WTC11 (cell line): ENCODE data around the gene FOXJ3. TPM values are rescaled to one million over a fixed set of nuclear protein-coding genes. Genes with fewer than 3 reads are reported as not detected.

Source experiments
- ATAC-seq: fragments of 200-7000 bp; cut with Tn5 transposase; 2 replicates; pipeline ENCODE4 v1.10.0; 2021; ENCODE audit warnings: mild to moderate bottlenecking, moderate library complexity
- CTCF ChIA-PET: fragments of 300-600 bp; sonication (Branson Sonifier 250); formaldehyde crosslinking; loops from one replicate; lab custom pipeline; 2021; ENCODE audit warnings: antibody characterized with exemption; lab: Charles Lee
- POLR2A ChIA-PET: fragments of 350-600 bp; sonication (Branson Sonifier 250); formaldehyde crosslinking; loops from one replicate; lab custom pipeline; 2021; ENCODE audit warnings: antibody characterized with exemption; lab: Charles Lee
- DNase-seq: peaks from one replicate; pipeline ENCODE4 v3.0.0; 2021; ENCODE audit warnings: low spot score
- H3K27ac Mint-ChIP-seq: 2 replicates; pipeline ENCODE4 v1.8.0; 2021; ENCODE audit warnings: mixed read lengths
- H3K27me3 Mint-ChIP-seq: 2 replicates; pipeline ENCODE4 v1.8.0; 2021; ENCODE audit warnings: low read depth, mild to moderate bottlenecking, moderate library complexity, mixed read lengths
- H3K36me3 Mint-ChIP-seq: 2 replicates; pipeline ENCODE4 v1.8.0; 2021; ENCODE audit warnings: mixed read lengths
- H3K4me1 Mint-ChIP-seq: 2 replicates; pipeline ENCODE4 v1.8.0; 2022; ENCODE audit warnings: mixed read lengths
- H3K4me3 Mint-ChIP-seq: 2 replicates; pipeline ENCODE4 v1.8.0; 2021; ENCODE audit warnings: mild to moderate bottlenecking, moderate library complexity, mixed read lengths
- H3K9me3 Mint-ChIP-seq: 2 replicates; pipeline ENCODE4 v1.8.0; 2021; ENCODE audit warnings: mixed read lengths
- AR ChIP-seq: fragments of 250-450 bp; sonication (Bioruptor Pico); IDR thresholded peaks from 2 replicates; pipeline ENCODE4 v1.9.0; 2021; ENCODE audit warnings: mild to moderate bottlenecking
- EMX1 ChIP-seq: fragments of 250-450 bp; sonication (Bioruptor Pico); IDR thresholded peaks from 2 replicates; pipeline ENCODE4 v1.8.0; 2021; ENCODE audit warnings: mild to moderate bottlenecking
- ESRRA ChIP-seq: sonication (generic); formaldehyde crosslinking; IDR thresholded peaks from 2 replicates; pipeline ENCODE4 v1.8.1; 2022; ENCODE audit warnings: mild to moderate bottlenecking, missing genetic modification reagents, borderline replicate concordance
- ETV6 ChIP-seq: sonication (generic); formaldehyde crosslinking; IDR thresholded peaks from 2 replicates; pipeline ENCODE4 v1.8.1; 2022; ENCODE audit warnings: mild to moderate bottlenecking, missing genetic modification reagents
- PRRX2 ChIP-seq: fragments of 250-450 bp; sonication (Bioruptor Pico); IDR thresholded peaks from 2 replicates; pipeline ENCODE4 v1.8.0; 2021; ENCODE audit warnings: mild to moderate bottlenecking
- RORB ChIP-seq: fragments of 250-450 bp; sonication (Bioruptor Pico); IDR thresholded peaks from 2 replicates; pipeline ENCODE4 v1.9.0; 2021; ENCODE audit warnings: mild to moderate bottlenecking
- SMAD3 ChIP-seq: sonication (generic); formaldehyde crosslinking; IDR thresholded peaks from 2 replicates; pipeline ENCODE4 v1.8.0; 2022; ENCODE audit warnings: missing genetic modification reagents, mild to moderate bottlenecking, borderline replicate concordance
- SMAD4 ChIP-seq: sonication (generic); formaldehyde crosslinking; IDR thresholded peaks from 2 replicates; pipeline ENCODE4 v1.8.0; 2022; ENCODE audit warnings: mild to moderate bottlenecking, missing genetic modification reagents
- TCF7 ChIP-seq: sonication (generic); formaldehyde crosslinking; IDR thresholded peaks from 2 replicates; pipeline ENCODE4 v1.8.0; 2022; ENCODE audit warnings: mild to moderate bottlenecking, low read depth, missing genetic modification reagents, moderate library complexity
- TP53 ChIP-seq: sonication (generic); formaldehyde crosslinking; IDR thresholded peaks from 2 replicates; pipeline ENCODE4 v1.8.1; 2023; ENCODE audit warnings: mild to moderate bottlenecking, missing genetic modification reagents
- ZNF138 ChIP-seq: sonication (generic); formaldehyde crosslinking; conservative IDR thresholded peaks from 2 replicates; pipeline ENCODE4 v1.8.1; 2022; ENCODE audit warnings: mild to moderate bottlenecking, moderate library complexity, missing genetic modification reagents
- ZNF416 ChIP-seq: fragments of 250-450 bp; sonication (Bioruptor Pico); IDR thresholded peaks from 2 replicates; pipeline ENCODE4 v1.9.0; 2021; ENCODE audit warnings: mild to moderate bottlenecking, inconsistent platforms
- ZNF423 ChIP-seq: fragments of 250-450 bp; sonication (Bioruptor Pico); IDR thresholded peaks from 2 replicates; pipeline ENCODE4 v2.1.2; 2022; ENCODE audit warnings: mild to moderate bottlenecking, moderate library complexity
- ZNF671 ChIP-seq: fragments of 250-450 bp; sonication (Bioruptor Pico); IDR thresholded peaks from 2 replicates; pipeline ENCODE4 v1.8.0; 2021; ENCODE audit warnings: mild to moderate bottlenecking
- total RNA-seq: library from RNA; stranded (reverse); gene quantifications from 3 replicates; pipeline ENCODE4 v1.2.3, GENCODE V29; 2021
- TF ChIP-seq, protein P1 (sequence below): sonication (generic); formaldehyde crosslinking; IDR thresholded peaks from 2 replicates; pipeline ENCODE4 v1.8.0; 2022; ENCODE audit warnings: mild to moderate bottlenecking, missing genetic modification reagents
- TF ChIP-seq, protein P2 (sequence below): sonication (generic); formaldehyde crosslinking; IDR thresholded peaks from 2 replicates; pipeline ENCODE4 v1.8.0; 2023; ENCODE audit warnings: missing genetic modification reagents
- TF ChIP-seq, protein P3 (sequence below): fragments of 250-450 bp; sonication (Bioruptor Pico); IDR thresholded peaks from 2 replicates; pipeline ENCODE4 v1.9.0; 2021; ENCODE audit warnings: mild to moderate bottlenecking, borderline replicate concordance
- TF ChIP-seq, protein P4 (sequence below): sonication (generic); formaldehyde crosslinking; IDR thresholded peaks from 2 replicates; pipeline ENCODE4 v1.8.1; 2023; ENCODE audit warnings: mild to moderate bottlenecking, missing genetic modification reagents
- TF ChIP-seq, protein P5 (sequence below): sonication (generic); formaldehyde crosslinking; IDR thresholded peaks from 2 replicates; pipeline ENCODE4 v1.8.1; 2022; ENCODE audit warnings: low read depth, missing genetic modification reagents, borderline replicate concordance
- TF ChIP-seq, protein P6 (sequence below): sonication (generic); formaldehyde crosslinking; IDR thresholded peaks from 2 replicates; pipeline ENCODE4 v1.8.0; 2023; ENCODE audit warnings: missing genetic modification reagents, mild to moderate bottlenecking, borderline replicate concordance

FOXJ3 gene
- total RNA-seq, 1 experiment from 2014 or later: 43.3 TPM

- TF ChIP-seq, protein P1, sequence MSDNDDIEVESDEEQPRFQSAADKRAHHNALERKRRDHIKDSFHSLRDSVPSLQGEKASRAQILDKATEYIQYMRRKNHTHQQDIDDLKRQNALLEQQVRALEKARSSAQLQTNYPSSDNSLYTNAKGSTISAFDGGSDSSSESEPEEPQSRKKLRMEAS (CRISPR knock-in tag): no peak
- TF ChIP-seq AR (CRISPR knock-in tag) (no peak), ZNF423 (CRISPR knock-in tag) (no peak)
- TF ChIP-seq, protein P2, sequence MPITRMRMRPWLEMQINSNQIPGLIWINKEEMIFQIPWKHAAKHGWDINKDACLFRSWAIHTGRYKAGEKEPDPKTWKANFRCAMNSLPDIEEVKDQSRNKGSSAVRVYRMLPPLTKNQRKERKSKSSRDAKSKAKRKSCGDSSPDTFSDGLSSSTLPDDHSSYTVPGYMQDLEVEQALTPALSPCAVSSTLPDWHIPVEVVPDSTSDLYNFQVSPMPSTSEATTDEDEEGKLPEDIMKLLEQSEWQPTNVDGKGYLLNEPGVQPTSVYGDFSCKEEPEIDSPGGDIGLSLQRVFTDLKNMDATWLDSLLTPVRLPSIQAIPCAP (CRISPR knock-in tag): no peak
Observed at GRCh38 chr1:42298520-42298919, 36.5 kb downstream of the FOXJ3 start (continued).

- Mint-ChIP-seq H3K27ac (no peak overlapping the region; the same call in 1 of the 2 replicates), H3K9me3 (peaks cover 30% of the 10 kb centered on the region), H3K27me3 (no peaks in the 10 kb centered on the region), H3K4me3 (no peak overlapping the region), H3K36me3 (peaks cover 33% of the 10 kb centered on the region), H3K4me1 (no peaks in the 10 kb centered on the region)
- ATAC-seq (no peak), DNase-seq (no peak)
- ChIA-PET POLR2A (interaction anchor here (0.6 kb wide), 1 partner anchor 318 kb away, joined by 3 read pairs; no protein-coding TSS in a partner anchor), CTCF (no interaction called here)
- TF ChIP-seq SMAD3 (no peak), PRRX2 (no peak), ZNF416 (CRISPR knock-in tag) (no peak), SMAD4 (CRISPR knock-in tag) (no peak), TCF7 (CRISPR knock-in tag) (no peak), ZNF671 (CRISPR knock-in tag) (no peak), ETV6 (no peak), RORB (CRISPR knock-in tag) (no peak), EMX1 (CRISPR knock-in tag) (no peak), ZNF138 (no peak), ESRRA (CRISPR knock-in tag) (no peak), TP53 (no peak)
- TF ChIP-seq, protein P3, sequence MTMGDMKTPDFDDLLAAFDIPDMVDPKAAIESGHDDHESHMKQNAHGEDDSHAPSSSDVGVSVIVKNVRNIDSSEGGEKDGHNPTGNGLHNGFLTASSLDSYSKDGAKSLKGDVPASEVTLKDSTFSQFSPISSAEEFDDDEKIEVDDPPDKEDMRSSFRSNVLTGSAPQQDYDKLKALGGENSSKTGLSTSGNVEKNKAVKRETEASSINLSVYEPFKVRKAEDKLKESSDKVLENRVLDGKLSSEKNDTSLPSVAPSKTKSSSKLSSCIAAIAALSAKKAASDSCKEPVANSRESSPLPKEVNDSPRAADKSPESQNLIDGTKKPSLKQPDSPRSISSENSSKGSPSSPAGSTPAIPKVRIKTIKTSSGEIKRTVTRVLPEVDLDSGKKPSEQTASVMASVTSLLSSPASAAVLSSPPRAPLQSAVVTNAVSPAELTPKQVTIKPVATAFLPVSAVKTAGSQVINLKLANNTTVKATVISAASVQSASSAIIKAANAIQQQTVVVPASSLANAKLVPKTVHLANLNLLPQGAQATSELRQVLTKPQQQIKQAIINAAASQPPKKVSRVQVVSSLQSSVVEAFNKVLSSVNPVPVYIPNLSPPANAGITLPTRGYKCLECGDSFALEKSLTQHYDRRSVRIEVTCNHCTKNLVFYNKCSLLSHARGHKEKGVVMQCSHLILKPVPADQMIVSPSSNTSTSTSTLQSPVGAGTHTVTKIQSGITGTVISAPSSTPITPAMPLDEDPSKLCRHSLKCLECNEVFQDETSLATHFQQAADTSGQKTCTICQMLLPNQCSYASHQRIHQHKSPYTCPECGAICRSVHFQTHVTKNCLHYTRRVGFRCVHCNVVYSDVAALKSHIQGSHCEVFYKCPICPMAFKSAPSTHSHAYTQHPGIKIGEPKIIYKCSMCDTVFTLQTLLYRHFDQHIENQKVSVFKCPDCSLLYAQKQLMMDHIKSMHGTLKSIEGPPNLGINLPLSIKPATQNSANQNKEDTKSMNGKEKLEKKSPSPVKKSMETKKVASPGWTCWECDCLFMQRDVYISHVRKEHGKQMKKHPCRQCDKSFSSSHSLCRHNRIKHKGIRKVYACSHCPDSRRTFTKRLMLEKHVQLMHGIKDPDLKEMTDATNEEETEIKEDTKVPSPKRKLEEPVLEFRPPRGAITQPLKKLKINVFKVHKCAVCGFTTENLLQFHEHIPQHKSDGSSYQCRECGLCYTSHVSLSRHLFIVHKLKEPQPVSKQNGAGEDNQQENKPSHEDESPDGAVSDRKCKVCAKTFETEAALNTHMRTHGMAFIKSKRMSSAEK (CRISPR knock-in tag): no peak
- TF ChIP-seq, protein P2 (CRISPR knock-in tag): no peak
- TF ChIP-seq, protein P4, sequence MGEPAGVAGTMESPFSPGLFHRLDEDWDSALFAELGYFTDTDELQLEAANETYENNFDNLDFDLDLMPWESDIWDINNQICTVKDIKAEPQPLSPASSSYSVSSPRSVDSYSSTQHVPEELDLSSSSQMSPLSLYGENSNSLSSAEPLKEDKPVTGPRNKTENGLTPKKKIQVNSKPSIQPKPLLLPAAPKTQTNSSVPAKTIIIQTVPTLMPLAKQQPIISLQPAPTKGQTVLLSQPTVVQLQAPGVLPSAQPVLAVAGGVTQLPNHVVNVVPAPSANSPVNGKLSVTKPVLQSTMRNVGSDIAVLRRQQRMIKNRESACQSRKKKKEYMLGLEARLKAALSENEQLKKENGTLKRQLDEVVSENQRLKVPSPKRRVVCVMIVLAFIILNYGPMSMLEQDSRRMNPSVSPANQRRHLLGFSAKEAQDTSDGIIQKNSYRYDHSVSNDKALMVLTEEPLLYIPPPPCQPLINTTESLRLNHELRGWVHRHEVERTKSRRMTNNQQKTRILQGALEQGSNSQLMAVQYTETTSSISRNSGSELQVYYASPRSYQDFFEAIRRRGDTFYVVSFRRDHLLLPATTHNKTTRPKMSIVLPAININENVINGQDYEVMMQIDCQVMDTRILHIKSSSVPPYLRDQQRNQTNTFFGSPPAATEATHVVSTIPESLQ (CRISPR knock-in tag): no peak
- TF ChIP-seq, protein P5, sequence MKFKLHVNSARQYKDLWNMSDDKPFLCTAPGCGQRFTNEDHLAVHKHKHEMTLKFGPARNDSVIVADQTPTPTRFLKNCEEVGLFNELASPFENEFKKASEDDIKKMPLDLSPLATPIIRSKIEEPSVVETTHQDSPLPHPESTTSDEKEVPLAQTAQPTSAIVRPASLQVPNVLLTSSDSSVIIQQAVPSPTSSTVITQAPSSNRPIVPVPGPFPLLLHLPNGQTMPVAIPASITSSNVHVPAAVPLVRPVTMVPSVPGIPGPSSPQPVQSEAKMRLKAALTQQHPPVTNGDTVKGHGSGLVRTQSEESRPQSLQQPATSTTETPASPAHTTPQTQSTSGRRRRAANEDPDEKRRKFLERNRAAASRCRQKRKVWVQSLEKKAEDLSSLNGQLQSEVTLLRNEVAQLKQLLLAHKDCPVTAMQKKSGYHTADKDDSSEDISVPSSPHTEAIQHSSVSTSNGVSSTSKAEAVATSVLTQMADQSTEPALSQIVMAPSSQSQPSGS (CRISPR knock-in tag): no peak
- TF ChIP-seq, protein P6, sequence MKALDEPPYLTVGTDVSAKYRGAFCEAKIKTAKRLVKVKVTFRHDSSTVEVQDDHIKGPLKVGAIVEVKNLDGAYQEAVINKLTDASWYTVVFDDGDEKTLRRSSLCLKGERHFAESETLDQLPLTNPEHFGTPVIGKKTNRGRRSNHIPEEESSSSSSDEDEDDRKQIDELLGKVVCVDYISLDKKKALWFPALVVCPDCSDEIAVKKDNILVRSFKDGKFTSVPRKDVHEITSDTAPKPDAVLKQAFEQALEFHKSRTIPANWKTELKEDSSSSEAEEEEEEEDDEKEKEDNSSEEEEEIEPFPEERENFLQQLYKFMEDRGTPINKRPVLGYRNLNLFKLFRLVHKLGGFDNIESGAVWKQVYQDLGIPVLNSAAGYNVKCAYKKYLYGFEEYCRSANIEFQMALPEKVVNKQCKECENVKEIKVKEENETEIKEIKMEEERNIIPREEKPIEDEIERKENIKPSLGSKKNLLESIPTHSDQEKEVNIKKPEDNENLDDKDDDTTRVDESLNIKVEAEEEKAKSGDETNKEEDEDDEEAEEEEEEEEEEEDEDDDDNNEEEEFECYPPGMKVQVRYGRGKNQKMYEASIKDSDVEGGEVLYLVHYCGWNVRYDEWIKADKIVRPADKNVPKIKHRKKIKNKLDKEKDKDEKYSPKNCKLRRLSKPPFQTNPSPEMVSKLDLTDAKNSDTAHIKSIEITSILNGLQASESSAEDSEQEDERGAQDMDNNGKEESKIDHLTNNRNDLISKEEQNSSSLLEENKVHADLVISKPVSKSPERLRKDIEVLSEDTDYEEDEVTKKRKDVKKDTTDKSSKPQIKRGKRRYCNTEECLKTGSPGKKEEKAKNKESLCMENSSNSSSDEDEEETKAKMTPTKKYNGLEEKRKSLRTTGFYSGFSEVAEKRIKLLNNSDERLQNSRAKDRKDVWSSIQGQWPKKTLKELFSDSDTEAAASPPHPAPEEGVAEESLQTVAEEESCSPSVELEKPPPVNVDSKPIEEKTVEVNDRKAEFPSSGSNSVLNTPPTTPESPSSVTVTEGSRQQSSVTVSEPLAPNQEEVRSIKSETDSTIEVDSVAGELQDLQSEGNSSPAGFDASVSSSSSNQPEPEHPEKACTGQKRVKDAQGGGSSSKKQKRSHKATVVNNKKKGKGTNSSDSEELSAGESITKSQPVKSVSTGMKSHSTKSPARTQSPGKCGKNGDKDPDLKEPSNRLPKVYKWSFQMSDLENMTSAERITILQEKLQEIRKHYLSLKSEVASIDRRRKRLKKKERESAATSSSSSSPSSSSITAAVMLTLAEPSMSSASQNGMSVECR (CRISPR knock-in tag): no peak
Observed at GRCh38 chr1:42295816-42296215, 39.2 kb downstream of the FOXJ3 start.
